Keratinocyte (primary cell): Measurements from ENCODE around the gene CDC42EP4.

Experiments
- EZH2 ChIP-seq: IDR thresholded peaks from one replicate; pipeline ENCODE4 v1.6.1; 2012; ENCODE audit warnings: inconsistent platforms, mild to moderate bottlenecking, low read length, moderate library complexity
- TF ChIP-seq, protein P1 (sequence below), 3 experiments: IDR thresholded peaks in 1 of 3; conservative IDR thresholded peaks in 1 of 3; optimal IDR thresholded peaks in 1 of 3; 2 replicates in 2 of 3; 3 replicates in 1 of 3; pipeline versions ENCODE3 to v1.5.1; 2011; ENCODE audit warnings: low read length in 3 of 3, mild to moderate bottlenecking in 3 of 3, moderate library complexity in 2 of 3, control low read depth in 1 of 3, inconsistent platforms in 1 of 3; ENCODE audit not compliant: insufficient read depth in 2 of 3; ENCODE audit errors: extremely low read depth in 1 of 3

DNA sequence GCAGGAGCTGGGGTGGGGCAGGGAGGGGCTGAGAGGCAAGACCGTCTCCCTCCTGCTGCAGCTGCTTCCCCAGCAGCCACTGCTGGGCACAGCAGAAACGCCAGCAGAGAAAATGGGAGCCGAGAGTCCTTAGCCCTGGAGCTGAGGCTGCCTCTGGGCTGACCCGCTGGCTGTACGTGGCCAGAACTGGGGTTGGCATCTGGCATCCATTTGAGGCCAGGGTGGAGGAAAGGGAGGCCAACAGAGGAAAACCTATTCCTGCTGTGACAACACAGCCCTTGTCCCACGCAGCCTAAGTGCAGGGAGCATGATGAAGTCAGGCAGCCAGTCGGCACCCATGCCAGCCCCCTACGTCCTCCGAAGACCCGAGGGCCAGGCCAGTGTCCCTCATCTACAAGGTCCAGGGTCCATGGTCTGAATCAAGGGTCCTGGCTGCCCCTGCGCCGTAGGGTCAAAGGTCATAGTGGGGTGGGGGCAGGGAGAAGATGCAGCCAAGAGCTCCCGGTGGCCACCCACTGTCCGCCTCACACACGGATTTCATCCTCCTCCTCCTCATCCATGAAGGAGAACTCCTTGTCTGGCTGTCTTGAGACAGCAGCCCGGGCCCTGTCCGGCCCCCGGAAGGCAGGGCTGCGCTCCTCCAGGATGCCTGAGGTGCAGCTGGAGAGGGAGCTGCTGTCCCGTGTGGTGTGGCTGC lies 26.7 kb downstream of the CDC42EP4 start:
- TF ChIP-seq, protein P1, sequence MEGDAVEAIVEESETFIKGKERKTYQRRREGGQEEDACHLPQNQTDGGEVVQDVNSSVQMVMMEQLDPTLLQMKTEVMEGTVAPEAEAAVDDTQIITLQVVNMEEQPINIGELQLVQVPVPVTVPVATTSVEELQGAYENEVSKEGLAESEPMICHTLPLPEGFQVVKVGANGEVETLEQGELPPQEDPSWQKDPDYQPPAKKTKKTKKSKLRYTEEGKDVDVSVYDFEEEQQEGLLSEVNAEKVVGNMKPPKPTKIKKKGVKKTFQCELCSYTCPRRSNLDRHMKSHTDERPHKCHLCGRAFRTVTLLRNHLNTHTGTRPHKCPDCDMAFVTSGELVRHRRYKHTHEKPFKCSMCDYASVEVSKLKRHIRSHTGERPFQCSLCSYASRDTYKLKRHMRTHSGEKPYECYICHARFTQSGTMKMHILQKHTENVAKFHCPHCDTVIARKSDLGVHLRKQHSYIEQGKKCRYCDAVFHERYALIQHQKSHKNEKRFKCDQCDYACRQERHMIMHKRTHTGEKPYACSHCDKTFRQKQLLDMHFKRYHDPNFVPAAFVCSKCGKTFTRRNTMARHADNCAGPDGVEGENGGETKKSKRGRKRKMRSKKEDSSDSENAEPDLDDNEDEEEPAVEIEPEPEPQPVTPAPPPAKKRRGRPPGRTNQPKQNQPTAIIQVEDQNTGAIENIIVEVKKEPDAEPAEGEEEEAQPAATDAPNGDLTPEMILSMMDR (optimal IDR thresholded peaks at IDR 0.05 in 1 of 3, IDR thresholded peaks at IDR 0.05 in 1 of 3, conservative IDR thresholded peaks at IDR 0.05 in 1 of 3; ENCODE audit: extremely low read depth in 1 of 3, insufficient read depth in 2 of 3, low read length in 3 of 3) = no peak
- no peak for TF ChIP-seq EZH2
